Esophagus squamous epithelium (tissue), 5 donors: ENCODE measurements around the gene ZBTB46. TPM values are rescaled to one million over a fixed set of nuclear protein-coding genes. Genes with fewer than 3 reads are reported as not detected.

Experiments used
- DNase-seq: peaks from one replicate; lab custom pipeline; 2025; lab: John Stamatoyannopoulos, UW
- H3K27ac ChIP-seq, 4 donors: fragments of 200-600 bp; sonication (generic); one replicate each; pipeline ENCODE4 v1.5.1; 2016 to 2019; ENCODE audit warnings: mild to moderate bottlenecking in 1 of 4
- H3K27me3 ChIP-seq, 4 donors: fragments of 200-600 bp; sonication (generic); 1 replicate in 3 of 4; 2 replicates in 1 of 4; pipeline versions ENCODE4 v1.5.1 to v1.6.0; 2017 to 2021; ENCODE audit warnings: antibody characterized with exemption in 1 of 4
- H3K36me3 ChIP-seq, 3 donors: fragments of 200-600 bp; sonication (generic); one replicate each; pipeline ENCODE4 v1.5.1; 2016 to 2019
- H3K4me1 ChIP-seq, 3 donors: fragments of 200-600 bp; sonication (generic); one replicate each; pipeline ENCODE4 v1.5.1; 2017 to 2019
- H3K4me3 ChIP-seq, 4 donors: fragments of 200-600 bp; sonication (generic); 1 replicate in 3 of 4; 2 replicates in 1 of 4; pipeline ENCODE4 v1.5.1; 2016 to 2019; ENCODE audit warnings: mild to moderate bottlenecking in 2 of 4, moderate library complexity in 1 of 4
- H3K9me3 ChIP-seq, 3 donors: fragments of 200-600 bp; sonication (generic); one replicate each; pipeline ENCODE4 v1.5.1; 2016 to 2019
- POLR2A ChIP-seq, 4 donors: fragments of 450-650 bp; IDR thresholded peaks; one replicate each; pipeline ENCODE4 v1.6.1; 2017; ENCODE audit warnings: antibody characterized with exemption in 4 of 4, mild to moderate bottlenecking in 4 of 4, moderate library complexity in 3 of 4
- WGBS, 2 donors: methylation state at CpG; one replicate each; pipeline ENCODE4 v1.1.5; 2018; 5-methylcytosine and 5-hydroxymethylcytosine counted together
- intact Hi-C: fragments of 100-400 bp; cut with DNase I; formaldehyde crosslinking; loops from one replicate; pipeline ENCODE4 v1.15.0; 2022
- small RNA-seq, 4 donors: library from RNA; depleted of rRNA; stranded (forward); fragments of <200 nt; gene quantifications; one replicate each; pipeline ENCODE3, GENCODE V24; 2016
- total RNA-seq, 4 donors: library from RNA; depleted of rRNA; stranded (reverse); fragments of >200 nt; gene quantifications; one replicate each; pipeline ENCODE4 v1.1.0, GENCODE V29; 2016
- TF ChIP-seq, protein P1 (sequence below), 6 experiments: fragments of 450-650 bp in 4 of 6; fragments of 200-600 bp in 2 of 6; sonication (generic) in 2 of 6; IDR thresholded peaks; one replicate each; pipeline ENCODE4 v1.5.1; 2016 to 2019; ENCODE audit warnings: antibody characterized with exemption in 6 of 6, mild to moderate bottlenecking in 4 of 6, moderate library complexity in 4 of 6
- donor health status: DM: yes; HTN: yes; CAD: no.

The ZBTB46 gene
- total RNA-seq, 4 donors from 2014 or later: 0.79 to 4.2 (median 2.0) TPM

- no peaks in the 10 kb centered on the region for H3K27me3 ChIP-seq
- peak overlapping the region; percentile 9 to 59 (median 29) for H3K4me3 ChIP-seq
- peak overlapping the region in 3 of 4 donors; percentile 38 to 63 (median 49) for H3K27ac ChIP-seq
- TF ChIP-seq, protein P1, sequence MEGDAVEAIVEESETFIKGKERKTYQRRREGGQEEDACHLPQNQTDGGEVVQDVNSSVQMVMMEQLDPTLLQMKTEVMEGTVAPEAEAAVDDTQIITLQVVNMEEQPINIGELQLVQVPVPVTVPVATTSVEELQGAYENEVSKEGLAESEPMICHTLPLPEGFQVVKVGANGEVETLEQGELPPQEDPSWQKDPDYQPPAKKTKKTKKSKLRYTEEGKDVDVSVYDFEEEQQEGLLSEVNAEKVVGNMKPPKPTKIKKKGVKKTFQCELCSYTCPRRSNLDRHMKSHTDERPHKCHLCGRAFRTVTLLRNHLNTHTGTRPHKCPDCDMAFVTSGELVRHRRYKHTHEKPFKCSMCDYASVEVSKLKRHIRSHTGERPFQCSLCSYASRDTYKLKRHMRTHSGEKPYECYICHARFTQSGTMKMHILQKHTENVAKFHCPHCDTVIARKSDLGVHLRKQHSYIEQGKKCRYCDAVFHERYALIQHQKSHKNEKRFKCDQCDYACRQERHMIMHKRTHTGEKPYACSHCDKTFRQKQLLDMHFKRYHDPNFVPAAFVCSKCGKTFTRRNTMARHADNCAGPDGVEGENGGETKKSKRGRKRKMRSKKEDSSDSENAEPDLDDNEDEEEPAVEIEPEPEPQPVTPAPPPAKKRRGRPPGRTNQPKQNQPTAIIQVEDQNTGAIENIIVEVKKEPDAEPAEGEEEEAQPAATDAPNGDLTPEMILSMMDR (IDR thresholded peaks at IDR 0.05): no peak
- no peak for TF ChIP-seq POLR2A (IDR thresholded peaks at IDR 0.05)
- no peak for DNase-seq
- peaks cover 32 to 77% (median 72%) of the 10 kb centered on the region in 3 donors for H3K4me1 ChIP-seq
- intact Hi-C loops: no loop called here
- H3K9me3 ChIP-seq: no peaks in the 10 kb centered on the region
- peaks cover 0 to 11% (median 0%) of the 10 kb centered on the region in 3 donors for H3K36me3 ChIP-seq
- 0 to 20% methylated on average over 1 of the region's 6 CpGs for WGBS, 2 donors
Measured at GRCh38 chr20:63696306-63696627, 134.8 kb downstream of the ZBTB46 start.

DNA sequence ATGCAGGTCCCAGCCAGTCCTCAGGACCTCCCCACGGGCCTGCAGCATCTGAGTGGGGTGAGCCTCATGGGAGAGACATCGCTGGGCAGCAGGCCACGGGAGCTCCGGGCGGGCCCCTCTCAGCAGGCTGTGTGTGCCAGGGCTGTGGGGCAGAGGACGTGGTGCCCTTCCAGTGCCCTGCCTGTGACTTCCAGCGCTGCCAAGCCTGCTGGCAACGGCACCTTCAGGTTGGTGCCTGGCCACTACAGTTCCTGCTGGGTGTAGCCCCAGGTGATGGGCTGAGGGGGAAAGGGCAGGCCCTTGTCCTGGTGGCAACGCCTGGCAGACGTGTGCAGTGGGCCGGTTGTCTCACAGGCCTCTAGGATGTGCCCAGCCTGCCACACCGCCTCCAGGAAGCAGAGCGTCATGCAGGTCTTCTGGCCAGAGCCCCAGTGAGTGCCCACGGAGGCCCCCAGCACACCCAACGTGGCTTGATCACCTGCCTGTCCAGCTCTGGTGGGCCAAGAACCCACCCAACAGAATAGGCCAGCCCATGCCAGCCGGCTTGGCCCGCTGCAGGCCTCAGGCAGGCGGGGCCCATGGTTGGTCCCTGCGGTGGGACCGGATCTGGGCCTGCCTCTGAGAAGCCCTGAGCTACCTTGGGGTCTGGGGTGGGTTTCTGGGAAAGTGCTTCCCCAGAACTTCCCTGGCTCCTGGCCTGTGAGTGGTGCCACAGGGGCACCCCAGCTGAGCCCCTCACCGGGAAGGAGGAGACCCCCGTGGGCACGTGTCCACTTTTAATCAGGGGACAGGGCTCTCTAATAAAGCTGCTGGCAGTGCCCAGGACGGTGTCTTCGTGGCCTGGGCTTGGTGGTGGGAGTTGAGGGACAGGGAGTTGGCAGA, 135.4 kb downstream of the ZBTB46 start:
- no peak for TF ChIP-seq POLR2A (IDR thresholded peaks at IDR 0.05)
- TF ChIP-seq, protein P1 (IDR thresholded peaks at IDR 0.05): no peak
- Histone ChIP-seq H3K27me3 (no peaks in the 10 kb centered on the region), H3K9me3 (no peaks in the 10 kb centered on the region), H3K4me1 (peaks cover 36 to 83% (median 78%) of the 10 kb centered on the region in 3 donors), H3K27ac (peak overlapping the region in 3 of 4 donors; percentile 38 to 63 (median 49)), H3K36me3 (peaks cover 0 to 11% (median 0%) of the 10 kb centered on the region in 3 donors), H3K4me3 (no peak overlapping the region)
- no peak for DNase-seq
- intact Hi-C loops: no loop called here
- WGBS, 2 donors: 0% methylated on average over 1 of the region's 25 CpGs; no CpG with 5 or more reads in 1 of the 2 donors

DNA sequence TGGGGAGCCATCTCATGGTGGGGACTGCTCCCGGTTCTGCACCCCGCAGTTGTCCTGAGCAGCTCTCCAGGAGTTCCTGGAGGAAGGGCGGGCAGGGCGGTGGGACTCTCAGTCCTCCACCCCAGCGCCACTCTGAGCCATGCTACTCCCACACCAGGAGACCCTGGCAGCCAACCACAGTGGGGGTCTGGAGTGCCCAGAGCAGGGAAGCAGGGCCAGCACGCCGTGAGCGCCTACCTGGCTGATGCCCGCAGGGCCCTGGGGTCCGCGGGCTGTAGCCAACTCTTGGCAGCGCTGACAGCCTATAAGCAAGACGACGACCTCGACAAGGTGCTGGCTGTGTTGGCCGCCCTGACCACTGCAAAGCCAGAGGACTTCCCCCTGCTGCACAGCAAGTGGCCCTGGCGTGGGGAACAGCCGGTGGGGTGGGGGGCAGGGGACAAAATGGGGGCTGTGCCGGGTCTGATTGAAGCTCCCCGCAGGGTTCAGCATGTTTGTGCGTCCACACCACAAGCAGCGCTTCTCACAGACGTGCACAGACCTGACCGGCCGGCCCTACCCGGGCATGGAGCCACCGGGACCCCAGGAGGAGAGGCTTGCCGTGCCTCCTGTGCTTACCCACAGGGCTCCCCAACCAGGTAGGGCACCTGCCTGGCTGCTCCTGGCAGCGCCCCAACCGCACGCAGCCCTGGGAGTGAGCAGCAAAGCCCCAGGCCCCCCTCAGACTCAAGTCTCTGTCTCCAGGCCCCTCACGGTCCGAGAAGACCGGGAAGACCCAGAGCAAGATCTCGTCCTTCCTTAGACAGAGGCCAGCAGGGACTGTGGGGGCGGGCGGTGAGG, 136.3 kb downstream of the ZBTB46 start:
- intact Hi-C loops: no loop called here
- DNase-seq: no peak
- WGBS, 2 donors: 46% methylated on average over 11 of the region's 37 CpGs; no CpG with 5 or more reads in 1 of the 2 donors
- Histone ChIP-seq H3K36me3 (peaks cover 0 to 7% (median 0%) of the 10 kb centered on the region in 3 donors), H3K27me3 (no peaks in the 10 kb centered on the region), H3K4me1 (peaks cover 37 to 88% (median 76%) of the 10 kb centered on the region in 3 donors), H3K9me3 (no peaks in the 10 kb centered on the region), H3K4me3 (no peak overlapping the region), H3K27ac (peak overlapping the region in 1 of 4 donors; percentile 49)
- no peak for TF ChIP-seq POLR2A (IDR thresholded peaks at IDR 0.05)
- TF ChIP-seq, protein P1 (IDR thresholded peaks at IDR 0.05): no peak

DNA sequence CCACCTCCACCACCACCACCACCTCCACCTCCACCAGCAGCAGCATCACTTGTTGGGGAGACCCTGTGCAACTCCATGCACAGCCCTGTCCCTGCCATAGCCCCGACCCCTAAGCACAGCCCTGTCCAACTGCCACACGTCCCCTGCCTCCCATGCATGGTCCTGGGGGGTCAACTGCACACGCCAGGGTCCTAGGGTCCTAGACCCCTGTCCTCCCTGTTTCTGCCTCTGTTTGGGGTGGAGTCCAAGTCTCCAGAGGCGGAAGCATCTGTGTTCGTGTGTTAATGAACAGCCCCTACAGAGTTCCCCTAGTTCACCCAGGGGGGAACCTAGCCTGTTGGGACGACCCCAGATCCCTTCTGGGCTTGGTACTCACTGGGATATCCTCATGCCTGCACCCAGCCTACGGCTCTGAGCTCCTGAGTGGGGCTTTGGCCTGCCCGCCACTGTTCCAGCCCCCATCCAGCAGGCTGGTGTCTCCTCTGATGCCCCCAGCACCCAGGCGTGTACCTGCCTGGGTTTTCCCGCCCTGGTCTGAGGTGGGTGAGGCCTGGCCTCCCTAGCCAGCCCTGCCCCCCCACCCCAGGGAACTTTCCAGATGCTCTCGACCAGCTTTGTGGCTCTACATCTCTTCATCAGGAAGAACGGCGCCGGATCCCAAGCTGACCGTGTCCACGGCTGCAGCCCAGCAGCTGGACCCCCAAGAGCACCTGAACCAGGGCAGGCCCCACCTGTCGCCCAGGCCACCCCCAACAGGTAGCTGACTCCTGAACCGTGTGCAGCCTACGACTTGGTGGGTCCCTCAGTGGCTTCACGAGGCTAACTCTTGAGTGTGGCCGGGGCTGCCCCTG, 137.1 kb downstream of the ZBTB46 start:
- WGBS, 2 donors: 94 to 100% methylated on average over 3 to 7 of the region's 21 CpGs
- intact Hi-C loops: no loop called here
- DNase-seq: no peak

More for the DNA sequence above, 137.1 kb downstream of the ZBTB46 start:
- peaks cover 31 to 88% (median 69%) of the 10 kb centered on the region in 3 donors for H3K4me1 ChIP-seq
- H3K27ac ChIP-seq: no peak overlapping the region
- H3K36me3 ChIP-seq: peaks cover 0 to 7% (median 0%) of the 10 kb centered on the region in 3 donors
- H3K4me3 ChIP-seq: no peak overlapping the region
- TF ChIP-seq, protein P1 (IDR thresholded peaks at IDR 0.05): no peak
- TF ChIP-seq POLR2A (IDR thresholded peaks at IDR 0.05): no peak
- H3K9me3 ChIP-seq: no peaks in the 10 kb centered on the region
- no peaks in the 10 kb centered on the region for H3K27me3 ChIP-seq

Small RNAs within 50 kb of the gene (small RNA-seq; reads per million reads assigned to genes)
- gene LIME1: 0 reads per million in 4 donors
- gene TNFRSF6B: 0 reads per million in 4 donors

Other genes with a start within 250 kb of the ZBTB46 start
- 10 to 100 TPM in 3 of 4 donors, 1 to 10 TPM in 1; 7.2 to 12.0 (median 11.0) TPM for gene GMEB2, start 204.2 kb downstream of the ZBTB46 start, total RNA-seq
- gene STMN3, start 177.8 kb downstream of the ZBTB46 start, total RNA-seq: 1 to 10 TPM; 1.9 to 8.4 (median 4.5) TPM
- gene RTEL1, start 173.0 kb downstream of the ZBTB46 start, total RNA-seq: 10 to 100 TPM in 2 of 4 donors, 1 to 10 TPM in 2; 6.4 to 22.7 (median 12.8) TPM
- gene TNFRSF6B, start 134.6 kb downstream of the ZBTB46 start, total RNA-seq: 10 to 100 TPM in 3 of 4 donors, 1 to 10 TPM in 1; 2.5 to 15.2 (median 10.6) TPM
- gene ARFRP1, start 123.3 kb downstream of the ZBTB46 start, total RNA-seq: 10 to 100 TPM; 30.4 to 45.5 (median 37.0) TPM
- 10 to 100 TPM; 25.4 to 31.9 (median 28.3) TPM for gene ZGPAT, start 123.2 kb downstream of the ZBTB46 start, total RNA-seq
- 10 to 100 TPM; 10.9 to 22.3 (median 14.4) TPM for gene LIME1, start 94.6 kb downstream of the ZBTB46 start, total RNA-seq
- 10 to 100 TPM; 37.0 to 55.5 (median 50.2) TPM for gene SLC2A4RG, start 91.5 kb downstream of the ZBTB46 start, total RNA-seq
- gene ABHD16B, start 30.2 kb upstream of the ZBTB46 start, total RNA-seq: not detected
- gene TPD52L2, start 34.0 kb upstream of the ZBTB46 start, total RNA-seq: 100 to 1,000 TPM in 3 of 4 donors, 10 to 100 TPM in 1; 97.1 to 124 (median 116) TPM
- 10 to 100 TPM; 58.7 to 89.5 (median 75.4) TPM for gene DNAJC5, start 63.9 kb upstream of the ZBTB46 start, total RNA-seq
- 10 to 100 TPM; 23.1 to 38.0 (median 25.6) TPM for gene UCKL1, start 125.2 kb upstream of the ZBTB46 start, total RNA-seq
- gene ZNF512B, start 138.7 kb upstream of the ZBTB46 start, total RNA-seq: 10 to 100 TPM; 10.7 to 17.6 (median 14.2) TPM
- 10 to 100 TPM in 1 of 4 donors, 1 to 10 TPM in 3; 5.1 to 15.9 (median 6.8) TPM for gene SAMD10, start 148.4 kb upstream of the ZBTB46 start, total RNA-seq
- gene PRPF6, start 149.9 kb upstream of the ZBTB46 start, total RNA-seq: 10 to 100 TPM; 34.1 to 57.4 (median 45.8) TPM
- under 1 TPM in 3 of 4 donors, not detected in 1; 0.26 to 0.57 (median 0.57) TPM for gene C20orf204, start 204.9 kb upstream of the ZBTB46 start, total RNA-seq
- gene SOX18, start 218.4 kb upstream of the ZBTB46 start, total RNA-seq: 1 to 10 TPM; 1.3 to 4.5 (median 3.9) TPM
- gene TCEA2, start 231.9 kb upstream of the ZBTB46 start, total RNA-seq: 10 to 100 TPM in 2 of 4 donors, 1 to 10 TPM in 2; 1.8 to 25.2 (median 8.9) TPM
- 10 to 100 TPM in 3 of 4 donors, 1 to 10 TPM in 1; 7.4 to 14.4 (median 11.0) TPM for gene RGS19, start 248.3 kb upstream of the ZBTB46 start, total RNA-seq
- under 1 TPM in 3 of 4 donors, not detected in 1; 0.34 to 0.91 (median 0.76) TPM for gene OPRL1, start 248.8 kb upstream of the ZBTB46 start, total RNA-seq